SK-N-SH treated with all-trans-retinoic acid at 6 μM for 48 hours (cell line): ENCODE measurements around the gene ASAP2.

Source experiments
- GLIS3 ChIP-seq: fragments of 250-450 bp; sonication (Bioruptor Pico); IDR thresholded peaks from 2 replicates; pipeline ENCODE4 v1.5.0; 2020; ENCODE audit warnings: mild to moderate bottlenecking, moderate library complexity
- ZFP3 ChIP-seq: fragments of 250-450 bp; sonication (Bioruptor Pico); IDR thresholded peaks from 2 replicates; pipeline ENCODE4 v1.5.0; 2020; ENCODE audit warnings: mild to moderate bottlenecking, moderate library complexity

DNA sequence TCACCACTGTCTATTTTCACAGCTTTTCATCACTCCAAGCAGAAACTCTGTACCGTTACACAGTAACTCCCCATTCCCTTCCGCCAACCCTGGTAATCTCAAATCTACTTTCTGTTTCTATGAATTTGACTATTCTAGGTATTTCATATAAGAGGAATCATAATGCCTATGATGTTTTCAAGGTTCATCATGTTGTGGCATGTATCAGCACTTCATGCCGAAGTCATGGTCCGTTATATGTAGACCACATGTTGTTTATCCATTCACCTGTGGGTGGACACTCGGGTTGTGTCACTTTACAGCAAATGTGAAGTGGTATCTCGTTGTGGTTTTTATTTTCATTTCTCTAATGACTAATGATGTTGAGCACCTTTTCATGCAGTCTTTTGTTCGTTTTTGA is 238.5 kb downstream of the ASAP2 start:
- TF ChIP-seq ZFP3 (CRISPR knock-in tag) (no peak), GLIS3 (no peak)
